HCT116 (cell line): ENCODE results near the gene CLEC4C. TPM values are rescaled to one million over a fixed set of nuclear protein-coding genes. Genes with fewer than 3 reads are reported as not detected.

Source experiments
- ATAC-seq: fragments of 200-7000 bp; cut with Tn5 transposase; 2 replicates; pipeline ENCODE4 v1.9.1; 2020; ENCODE audit warnings: mild to moderate bottlenecking, moderate library complexity
- BruUV-seq: library from RNA; stranded (reverse); fragments of 400-500 nt; replicated peaks from 2 replicates; lab custom pipeline; 2021; lab: Mats Ljungman, UMichigan
- CTCF ChIA-PET: fragments of 300-600 bp; sonication (Branson Sonifier 250); formaldehyde crosslinking; loops from one replicate; lab custom pipeline; 2021; ENCODE audit warnings: antibody characterized with exemption; lab: Charles Lee
- POLR2A ChIA-PET: fragments of 300-600, 350-600 bp; sonication (Branson Sonifier 250); formaldehyde crosslinking; loops from one replicate; lab custom pipeline; 2021; ENCODE audit warnings: antibody characterized with exemption; lab: Charles Lee
- RAD21 ChIA-PET, 2 experiments: fragments of 300-600 bp; sonication (Branson Sonifier 250); formaldehyde crosslinking; loops; one replicate each; lab custom pipeline; 2023; ENCODE audit warnings: low total read pairs in 2 of 2; ENCODE audit not compliant: uncharacterized antibody in 2 of 2, unreplicated experiment in 2 of 2, low non-redundant PET in 1 of 2; lab: Charles Lee
- DNase-seq: peaks from one replicate; pipeline ENCODE4 v3.0.0-alpha.2; 2010; ENCODE audit warnings: low read depth, low spot score
- H2AFZ ChIP-seq: fragments of 200-600 bp; shearing (Covaris generic), sonication (generic); 2 replicates; pipeline ENCODE4 v1.6.1; 2017; ENCODE audit warnings: low read depth, mixed run types, mixed read lengths, antibody characterized with exemption, low read length; ENCODE audit not compliant: poor library complexity, severe bottlenecking
- H3K27ac ChIP-seq: 2 replicates; pipeline ENCODE4 v1.5.1; 2012; ENCODE audit warnings: low read depth, low read length
- H3K27me3 ChIP-seq: fragments of 200-600 bp; sonication (generic); 2 replicates; pipeline ENCODE4 v1.6.1; 2016; ENCODE audit warnings: mixed run types, low read length, mixed read lengths; ENCODE audit not compliant: insufficient read depth
- H3K36me3 ChIP-seq, 2 experiments: fragments of 200-500 bp in 1 of 2; fragments of 200-600 bp in 1 of 2; sonication (Bioruptor generic) in 1 of 2; sonication (generic) in 1 of 2; 2 replicates each; pipeline versions ENCODE4 v1.5.1 to v1.6.1; 2014 to 2016; ENCODE audit warnings: low read length in 2 of 2, inconsistent platforms in 1 of 2, mixed read lengths in 1 of 2, mixed run types in 1 of 2; ENCODE audit not compliant: insufficient read depth in 2 of 2, control insufficient read depth in 1 of 2
- H3K4me1 ChIP-seq, 2 experiments: fragments of 200-600 bp in 1 of 2; sonication (generic) in 1 of 2; 2 replicates each; pipeline versions ENCODE4 v1.5.1 to v1.6.1; 2012 to 2017; ENCODE audit warnings: low read length in 2 of 2, inconsistent platforms in 1 of 2, mild to moderate bottlenecking in 1 of 2, mixed read lengths in 1 of 2, mixed run types in 1 of 2, moderate library complexity in 1 of 2; ENCODE audit not compliant: insufficient read depth in 2 of 2, control insufficient read depth in 1 of 2
- H3K4me2 ChIP-seq: fragments of 200-600 bp; sonication (generic); 2 replicates; pipeline ENCODE4 v1.6.1; 2017; ENCODE audit warnings: mixed run types, low read length, mixed read lengths
- H3K4me3 ChIP-seq, 2 experiments: fragments of 200-600 bp in 1 of 2; sonication (generic) in 1 of 2; replicated peaks in 1 of 2; 2 replicates each; pipeline ENCODE4 v1.5.1; 2011 to 2016; ENCODE audit warnings: low read length in 2 of 2, control low read depth in 1 of 2, low read depth in 1 of 2, mild to moderate bottlenecking in 1 of 2, mixed read lengths in 1 of 2, mixed run types in 1 of 2
- H3K79me2 ChIP-seq: fragments of 200-600 bp; sonication (generic); 2 replicates; pipeline ENCODE4 v1.6.1; 2017; ENCODE audit warnings: mild to moderate bottlenecking, mixed run types, low read length, moderate library complexity, mixed read lengths; ENCODE audit not compliant: insufficient read depth
- H3K9ac ChIP-seq: fragments of 200-600 bp; sonication (generic); 2 replicates; pipeline ENCODE4 v1.6.1; 2016; ENCODE audit warnings: low read length, mixed read lengths
- H3K9me2 ChIP-seq: fragments of 200-600 bp; sonication (generic), shearing (Covaris generic); 2 replicates; pipeline ENCODE4 v1.6.1; 2017; ENCODE audit warnings: mixed run types, mild to moderate bottlenecking, moderate library complexity; ENCODE audit not compliant: insufficient read depth
- H3K9me3 ChIP-seq, 2 experiments: fragments of 200-500 bp in 1 of 2; fragments of 200-600 bp in 1 of 2; sonication (Bioruptor generic) in 1 of 2; sonication (generic) in 1 of 2; 2 replicates each; pipeline ENCODE4 v1.6.1; 2014 to 2017; ENCODE audit warnings: low read length in 2 of 2, mixed read lengths in 2 of 2, inconsistent platforms in 1 of 2, low read depth in 1 of 2, mild to moderate bottlenecking in 1 of 2, mixed run types in 1 of 2, moderate library complexity in 1 of 2; ENCODE audit not compliant: control insufficient read depth in 1 of 2, insufficient read depth in 1 of 2
- H4K20me1 ChIP-seq: fragments of 200-600 bp; sonication (generic), shearing (Covaris generic); 2 replicates; pipeline ENCODE4 v1.6.1; 2017; ENCODE audit warnings: mixed run types, mild to moderate bottlenecking, moderate library complexity; ENCODE audit not compliant: insufficient read depth
- EGR1 ChIP-seq: IDR thresholded peaks from 2 replicates; pipeline ENCODE4 v1.6.1; 2012; ENCODE audit warnings: low read depth
- EZH2phosphoT487 ChIP-seq: fragments of 200-600 bp; IDR thresholded peaks from 2 replicates; pipeline ENCODE4 v1.6.1; 2018; ENCODE audit warnings: antibody characterized with exemption, borderline replicate concordance
- FOSL1 ChIP-seq: IDR thresholded peaks from 2 replicates; pipeline ENCODE4 v1.6.1; 2012; ENCODE audit warnings: low read depth
- JUND ChIP-seq: IDR thresholded peaks from 2 replicates; pipeline ENCODE4 v1.6.1; 2012
- POLR2A ChIP-seq: IDR thresholded peaks from 2 replicates; pipeline ENCODE4 v1.7.0; 2011; ENCODE audit warnings: borderline replicate concordance; ENCODE audit not compliant: insufficient read depth, insufficient read length; ENCODE audit errors: extremely low read depth
- RAD21 ChIP-seq: IDR thresholded peaks from 2 replicates; pipeline ENCODE4 v1.6.1; 2012; ENCODE audit warnings: low read depth, mild to moderate bottlenecking
- SIN3A ChIP-seq: IDR thresholded peaks from 2 replicates; pipeline ENCODE4 v1.6.1; 2012; ENCODE audit warnings: low read depth
- TCF7L2 ChIP-seq: IDR thresholded peaks from 2 replicates; pipeline ENCODE4 v1.7.0; 2011; ENCODE audit warnings: borderline replicate concordance, inconsistent platforms; ENCODE audit not compliant: insufficient read depth, insufficient read length; ENCODE audit errors: extremely low read depth
- YY1 ChIP-seq: IDR thresholded peaks from 2 replicates; pipeline ENCODE4 v1.6.1; 2011; ENCODE audit warnings: low read length, low read depth, moderate library complexity, mild to moderate bottlenecking; ENCODE audit not compliant: insufficient replicate concordance; ENCODE audit errors: extremely low read depth
- ZFX ChIP-seq: fragments of 450-650 bp; IDR thresholded peaks from 2 replicates; pipeline ENCODE4 v1.6.1; 2017
- ZNF274 ChIP-seq: fragments of 200-500 bp; sonication (Bioruptor generic); IDR thresholded peaks from 2 replicates; pipeline ENCODE4 v1.6.1; 2014; ENCODE audit warnings: mild to moderate bottlenecking, low read depth, low read length, inconsistent platforms
- intact Hi-C: fragments of 100-400 bp; cut with micrococcal nuclease; formaldehyde crosslinking; loops from 2 replicates; pipeline ENCODE4 v1.10.0; 2022
- total RNA-seq: library from RNA; stranded (reverse); gene quantifications from one replicate; pipeline ENCODE4 v1.2.1, GENCODE V29; 2021; ENCODE audit not compliant: unreplicated experiment
- TF ChIP-seq, protein P1 (sequence below): IDR thresholded peaks from 2 replicates; pipeline ENCODE4 v1.6.1; 2011; ENCODE audit warnings: mild to moderate bottlenecking, low read length, moderate library complexity; ENCODE audit not compliant: insufficient replicate concordance; ENCODE audit errors: extremely low read depth
- TF ChIP-seq, protein P2 (sequence below): IDR thresholded peaks from 2 replicates; pipeline ENCODE4 v1.6.1; 2012; ENCODE audit warnings: low read depth
- TF ChIP-seq, protein P3 (sequence below), 3 experiments: fragments of 200-600 bp in 1 of 3; sonication (generic) in 1 of 3; IDR thresholded peaks in 2 of 3; conservative IDR thresholded peaks in 1 of 3; 2 replicates each; pipeline ENCODE4 v1.5.1; 2012 to 2017; ENCODE audit warnings: low read depth in 2 of 3, low read length in 2 of 3, antibody characterized with exemption in 1 of 3, borderline replicate concordance in 1 of 3, control low read depth in 1 of 3, mild to moderate bottlenecking in 1 of 3, mixed read lengths in 1 of 3, mixed run types in 1 of 3, moderate library complexity in 1 of 3; ENCODE audit not compliant: insufficient read depth in 1 of 3
- TF ChIP-seq, protein P4 (sequence below): IDR thresholded peaks from 2 replicates; pipeline ENCODE4 v1.6.1; 2012

Gene CLEC4C
- total RNA-seq, 1 experiment from 2014 or later: not detected

DNA sequence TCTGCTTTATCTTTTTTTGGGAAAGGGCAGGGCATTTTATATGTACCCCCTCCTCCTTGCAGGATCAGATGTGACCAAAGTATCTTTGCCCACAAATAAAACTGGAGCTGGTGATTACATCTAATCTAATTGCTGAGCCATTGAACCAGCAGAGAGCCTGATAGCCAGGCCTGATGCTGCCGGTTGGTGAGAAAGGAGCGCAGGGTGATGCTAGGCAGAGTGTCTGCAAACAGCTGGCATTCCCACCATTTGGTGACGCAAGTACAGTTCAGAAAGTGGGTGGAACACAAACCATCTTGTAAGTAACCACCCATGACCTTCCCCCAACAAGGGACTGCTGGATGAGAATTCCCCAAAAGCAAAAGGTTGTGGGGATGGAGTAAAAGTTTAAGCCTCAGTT, 23.2 kb downstream of the CLEC4C start:
- Histone ChIP-seq H3K4me2 (no peak overlapping the region), H3K27ac (no peak overlapping the region), H3K36me3 (no peaks in the 10 kb centered on the region), H3K79me2 (no peaks in the 10 kb centered on the region), H3K9ac (no peak overlapping the region), H3K4me3 (no peak overlapping the region), H3K9me3 (no peaks in the 10 kb centered on the region), H3K27me3 (no peaks in the 10 kb centered on the region), H4K20me1 (no peaks in the 10 kb centered on the region), H3K9me2 (no peaks in the 10 kb centered on the region), H2AFZ (no peak overlapping the region), H3K4me1 (no peaks in the 10 kb centered on the region)
- ChIA-PET POLR2A (no interaction called here), RAD21 (no interaction called here), CTCF (no interaction called here)
- no peak for TF ChIP-seq POLR2A
- TF ChIP-seq EZH2phosphoT487: no peak
- TF ChIP-seq, protein P1, sequence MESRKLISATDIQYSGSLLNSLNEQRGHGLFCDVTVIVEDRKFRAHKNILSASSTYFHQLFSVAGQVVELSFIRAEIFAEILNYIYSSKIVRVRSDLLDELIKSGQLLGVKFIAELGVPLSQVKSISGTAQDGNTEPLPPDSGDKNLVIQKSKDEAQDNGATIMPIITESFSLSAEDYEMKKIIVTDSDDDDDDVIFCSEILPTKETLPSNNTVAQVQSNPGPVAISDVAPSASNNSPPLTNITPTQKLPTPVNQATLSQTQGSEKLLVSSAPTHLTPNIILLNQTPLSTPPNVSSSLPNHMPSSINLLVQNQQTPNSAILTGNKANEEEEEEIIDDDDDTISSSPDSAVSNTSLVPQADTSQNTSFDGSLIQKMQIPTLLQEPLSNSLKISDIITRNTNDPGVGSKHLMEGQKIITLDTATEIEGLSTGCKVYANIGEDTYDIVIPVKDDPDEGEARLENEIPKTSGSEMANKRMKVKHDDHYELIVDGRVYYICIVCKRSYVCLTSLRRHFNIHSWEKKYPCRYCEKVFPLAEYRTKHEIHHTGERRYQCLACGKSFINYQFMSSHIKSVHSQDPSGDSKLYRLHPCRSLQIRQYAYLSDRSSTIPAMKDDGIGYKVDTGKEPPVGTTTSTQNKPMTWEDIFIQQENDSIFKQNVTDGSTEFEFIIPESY: no peak
- TF ChIP-seq FOSL1: no peak
- TF ChIP-seq, protein P2, sequence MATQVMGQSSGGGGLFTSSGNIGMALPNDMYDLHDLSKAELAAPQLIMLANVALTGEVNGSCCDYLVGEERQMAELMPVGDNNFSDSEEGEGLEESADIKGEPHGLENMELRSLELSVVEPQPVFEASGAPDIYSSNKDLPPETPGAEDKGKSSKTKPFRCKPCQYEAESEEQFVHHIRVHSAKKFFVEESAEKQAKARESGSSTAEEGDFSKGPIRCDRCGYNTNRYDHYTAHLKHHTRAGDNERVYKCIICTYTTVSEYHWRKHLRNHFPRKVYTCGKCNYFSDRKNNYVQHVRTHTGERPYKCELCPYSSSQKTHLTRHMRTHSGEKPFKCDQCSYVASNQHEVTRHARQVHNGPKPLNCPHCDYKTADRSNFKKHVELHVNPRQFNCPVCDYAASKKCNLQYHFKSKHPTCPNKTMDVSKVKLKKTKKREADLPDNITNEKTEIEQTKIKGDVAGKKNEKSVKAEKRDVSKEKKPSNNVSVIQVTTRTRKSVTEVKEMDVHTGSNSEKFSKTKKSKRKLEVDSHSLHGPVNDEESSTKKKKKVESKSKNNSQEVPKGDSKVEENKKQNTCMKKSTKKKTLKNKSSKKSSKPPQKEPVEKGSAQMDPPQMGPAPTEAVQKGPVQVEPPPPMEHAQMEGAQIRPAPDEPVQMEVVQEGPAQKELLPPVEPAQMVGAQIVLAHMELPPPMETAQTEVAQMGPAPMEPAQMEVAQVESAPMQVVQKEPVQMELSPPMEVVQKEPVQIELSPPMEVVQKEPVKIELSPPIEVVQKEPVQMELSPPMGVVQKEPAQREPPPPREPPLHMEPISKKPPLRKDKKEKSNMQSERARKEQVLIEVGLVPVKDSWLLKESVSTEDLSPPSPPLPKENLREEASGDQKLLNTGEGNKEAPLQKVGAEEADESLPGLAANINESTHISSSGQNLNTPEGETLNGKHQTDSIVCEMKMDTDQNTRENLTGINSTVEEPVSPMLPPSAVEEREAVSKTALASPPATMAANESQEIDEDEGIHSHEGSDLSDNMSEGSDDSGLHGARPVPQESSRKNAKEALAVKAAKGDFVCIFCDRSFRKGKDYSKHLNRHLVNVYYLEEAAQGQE: no peak
- TF ChIP-seq JUND: no peak
- TF ChIP-seq, protein P3, sequence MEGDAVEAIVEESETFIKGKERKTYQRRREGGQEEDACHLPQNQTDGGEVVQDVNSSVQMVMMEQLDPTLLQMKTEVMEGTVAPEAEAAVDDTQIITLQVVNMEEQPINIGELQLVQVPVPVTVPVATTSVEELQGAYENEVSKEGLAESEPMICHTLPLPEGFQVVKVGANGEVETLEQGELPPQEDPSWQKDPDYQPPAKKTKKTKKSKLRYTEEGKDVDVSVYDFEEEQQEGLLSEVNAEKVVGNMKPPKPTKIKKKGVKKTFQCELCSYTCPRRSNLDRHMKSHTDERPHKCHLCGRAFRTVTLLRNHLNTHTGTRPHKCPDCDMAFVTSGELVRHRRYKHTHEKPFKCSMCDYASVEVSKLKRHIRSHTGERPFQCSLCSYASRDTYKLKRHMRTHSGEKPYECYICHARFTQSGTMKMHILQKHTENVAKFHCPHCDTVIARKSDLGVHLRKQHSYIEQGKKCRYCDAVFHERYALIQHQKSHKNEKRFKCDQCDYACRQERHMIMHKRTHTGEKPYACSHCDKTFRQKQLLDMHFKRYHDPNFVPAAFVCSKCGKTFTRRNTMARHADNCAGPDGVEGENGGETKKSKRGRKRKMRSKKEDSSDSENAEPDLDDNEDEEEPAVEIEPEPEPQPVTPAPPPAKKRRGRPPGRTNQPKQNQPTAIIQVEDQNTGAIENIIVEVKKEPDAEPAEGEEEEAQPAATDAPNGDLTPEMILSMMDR (IDR thresholded peaks at IDR 0.05 in 2 of 3, conservative IDR thresholded peaks at IDR 0.05 in 1 of 3; ENCODE audit: borderline replicate concordance in 1 of 3, insufficient read depth in 1 of 3, low read depth in 2 of 3, low read length in 2 of 3): no peak
- TF ChIP-seq ZNF274: no peak
- TF ChIP-seq RAD21: no peak
- no peak for TF ChIP-seq SIN3A
- no peak for TF ChIP-seq YY1
- TF ChIP-seq TCF7L2: no peak
- TF ChIP-seq, protein P4, sequence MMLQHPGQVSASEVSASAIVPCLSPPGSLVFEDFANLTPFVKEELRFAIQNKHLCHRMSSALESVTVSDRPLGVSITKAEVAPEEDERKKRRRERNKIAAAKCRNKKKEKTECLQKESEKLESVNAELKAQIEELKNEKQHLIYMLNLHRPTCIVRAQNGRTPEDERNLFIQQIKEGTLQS: no peak
- TF ChIP-seq ZFX: no peak
- TF ChIP-seq EGR1: no peak
- intact Hi-C loops: no loop called here
- BruUV-seq: no TSS peak
- ATAC-seq (no peak), DNase-seq (no peak)
